GM23338 (cell line): ENCODE measurements around the gene AKT2. TPM values are rescaled to one million over a fixed set of nuclear protein-coding genes. Genes with fewer than 3 reads are reported as not detected.

Source experiments
- ATAC-seq: fragments of 200-7000 bp; cut with Tn5 transposase; 3 replicates; pipeline ENCODE4 v1.9.1; 2020
- DNase-seq: peaks from one replicate; pipeline ENCODE4 v3.0.0-alpha.2; 2015; ENCODE audit warnings: low spot score
- H2AFZ ChIP-seq: fragments of 200-600 bp; sonication (generic); 2 replicates; pipeline ENCODE4 v1.8.0; 2016; ENCODE audit warnings: antibody characterized with exemption, mild to moderate bottlenecking, moderate library complexity
- H3F3A ChIP-seq: fragments of 200-600 bp; sonication (generic); replicated peaks from 2 replicates; pipeline ENCODE4 v1.8.0; 2017; ENCODE audit warnings: antibody characterized with exemption, mixed run types, low read depth
- H3K27ac ChIP-seq: fragments of 200-600 bp; sonication (generic); 2 replicates; pipeline ENCODE4 v1.6.1; 2016; ENCODE audit warnings: low read depth
- H3K27me3 ChIP-seq: fragments of 200-600 bp; sonication (generic); 2 replicates; pipeline ENCODE4 v1.8.0; 2016; ENCODE audit warnings: mild to moderate bottlenecking, mixed run types, moderate library complexity; ENCODE audit not compliant: insufficient read depth
- H3K36me3 ChIP-seq: fragments of 200-600 bp; sonication (generic); 2 replicates; pipeline ENCODE4 v1.8.0; 2016; ENCODE audit warnings: mild to moderate bottlenecking; ENCODE audit not compliant: insufficient read depth
- H3K4me1 ChIP-seq: fragments of 200-600 bp; sonication (generic); 2 replicates; pipeline ENCODE4 v1.8.0; 2016; ENCODE audit warnings: mild to moderate bottlenecking, moderate library complexity; ENCODE audit not compliant: insufficient read depth
- H3K4me2 ChIP-seq: fragments of 200-600 bp; sonication (generic); 2 replicates; pipeline ENCODE4 v1.7.1; 2017; ENCODE audit warnings: mixed run types
- H3K4me3 ChIP-seq: fragments of 200-600 bp; sonication (generic); 2 replicates; pipeline ENCODE4 v1.6.1; 2016; ENCODE audit warnings: mixed run types
- H3K79me2 ChIP-seq: fragments of 200-600 bp; sonication (generic); replicated peaks from 2 replicates; pipeline ENCODE4 v1.8.0; 2017; ENCODE audit warnings: mild to moderate bottlenecking; ENCODE audit not compliant: insufficient read depth
- H3K9me2 ChIP-seq: fragments of 200-600 bp; sonication (generic); 2 replicates; pipeline ENCODE4 v1.8.0; 2017; ENCODE audit not compliant: insufficient read depth
- H4K20me1 ChIP-seq: fragments of 200-600 bp; sonication (generic); replicated peaks from 2 replicates; pipeline ENCODE4 v1.8.0; 2017; ENCODE audit warnings: mild to moderate bottlenecking; ENCODE audit not compliant: insufficient read depth
- H3K27ac Mint-ChIP-seq: 2 replicates; pipeline ENCODE4 v1.8.0; 2020; ENCODE audit warnings: inconsistent platforms, mild to moderate bottlenecking, moderate library complexity, mixed read lengths
- H3K27me3 Mint-ChIP-seq: 3 replicates; pipeline ENCODE4 v1.8.0; 2022; ENCODE audit warnings: low read depth, mild to moderate bottlenecking, moderate library complexity, mixed read lengths, inconsistent platforms; ENCODE audit not compliant: insufficient read depth, poor library complexity
- H3K36me3 Mint-ChIP-seq: 3 replicates; pipeline ENCODE4 v1.8.0; 2021; ENCODE audit warnings: low read depth, mild to moderate bottlenecking, inconsistent platforms, moderate library complexity, mixed read lengths
- H3K4me1 Mint-ChIP-seq: 3 replicates; pipeline ENCODE4 v1.8.0; 2020; ENCODE audit warnings: mild to moderate bottlenecking, inconsistent platforms, mixed read lengths
- H3K4me3 Mint-ChIP-seq: 3 replicates; pipeline ENCODE4 v1.8.0; 2021; ENCODE audit warnings: moderate library complexity, mild to moderate bottlenecking, inconsistent platforms, mixed read lengths
- H3K9me3 Mint-ChIP-seq: 3 replicates; pipeline ENCODE4 v1.8.0; 2020; ENCODE audit warnings: moderate library complexity, mild to moderate bottlenecking, inconsistent platforms, mixed read lengths
- ETS1 ChIP-seq: IDR thresholded peaks from 2 replicates; pipeline ENCODE4 v1.6.1; 2016; ENCODE audit warnings: antibody characterized with exemption
- EZH2 ChIP-seq: fragments of 200-600 bp; sonication (generic); IDR thresholded peaks from one replicate; pipeline ENCODE4 v1.8.0; 2017; ENCODE audit warnings: antibody characterized with exemption, mild to moderate bottlenecking, low read depth; ENCODE audit not compliant: unreplicated experiment
- EZH2phosphoT487 ChIP-seq: fragments of 200-600 bp; sonication (generic); IDR thresholded peaks from one replicate; pipeline ENCODE4 v1.8.1; 2018; ENCODE audit warnings: antibody characterized with exemption; ENCODE audit not compliant: unreplicated experiment
- JUNB ChIP-seq: IDR thresholded peaks from one replicate; pipeline ENCODE4 v1.6.1; 2016; ENCODE audit warnings: antibody characterized with exemption; ENCODE audit not compliant: unreplicated experiment
- NANOG ChIP-seq: IDR thresholded peaks from 2 replicates; pipeline ENCODE4 v1.6.1; 2016; ENCODE audit warnings: antibody characterized with exemption, borderline replicate concordance
- POLR2AphosphoS5 ChIP-seq: IDR thresholded peaks from 2 replicates; pipeline ENCODE4 v1.6.1; 2016; ENCODE audit warnings: antibody characterized with exemption, low read depth
- REST ChIP-seq: IDR thresholded peaks from one replicate; pipeline ENCODE4 v1.6.1; 2018; ENCODE audit warnings: antibody characterized with exemption; ENCODE audit not compliant: unreplicated experiment
- STAT1 ChIP-seq: IDR thresholded peaks from one replicate; pipeline ENCODE4 v1.6.1; 2016; ENCODE audit warnings: antibody characterized with exemption; ENCODE audit not compliant: unreplicated experiment
- ZNF114 ChIP-seq: fragments of 250-450 bp; sonication (Bioruptor Pico); IDR thresholded peaks from 2 replicates; pipeline ENCODE4 v1.5.0; 2020; ENCODE audit warnings: mild to moderate bottlenecking, moderate library complexity
- polyA plus RNA-seq: library from polyadenylated mRNA; unstranded; fragments of >200 nt; fragmentation: Nextera tagmentation; extraction: Ambion mirVana; gene quantifications from 2 replicates; pipeline ENCODE4 v1.2.1, GENCODE V29; 2016
- total RNA-seq: library from RNA; depleted of rRNA; stranded (reverse); fragments of >200 nt; shearing (Covaris generic); gene quantifications from 2 replicates; pipeline ENCODE4 v1.2.3, GENCODE V29; 2014

Gene AKT2
- total and polyA plus RNA-seq, 2 experiments from 2014 or later: 17.6 to 123 TPM

- no peak for TF ChIP-seq ETS1
- no peak for TF ChIP-seq REST
- no peak for TF ChIP-seq NANOG
- TF ChIP-seq EZH2: no peak
- TF ChIP-seq EZH2phosphoT487: no peak
- TF ChIP-seq ZNF114 (CRISPR knock-in tag): no peak
- TF ChIP-seq STAT1: no peak
- TF ChIP-seq JUNB: no peak
- no peak for TF ChIP-seq POLR2AphosphoS5
These were observed 21.5 kb downstream of the AKT2 start (continued) for GRCh38 chr19:40263440-40264313.

GRCh38 chr19:40262422-40262821 lies 22.7 kb downstream of the AKT2 start:
- Histone ChIP-seq H3K27ac (no peak overlapping the region), H3F3A (no peaks in the 10 kb centered on the region), H3K27me3 (no peaks in the 10 kb centered on the region), H3K79me2 (peaks cover 36% of the 10 kb centered on the region), H3K4me3 (no peak overlapping the region), H3K36me3 (peaks cover 6% of the 10 kb centered on the region; the same call in 1 of the 2 replicates), H4K20me1 (peaks cover 6% of the 10 kb centered on the region), H2AFZ (no peak overlapping the region), H3K4me1 (no peaks in the 10 kb centered on the region), H3K9me2 (no peaks in the 10 kb centered on the region), H3K4me2 (no peak overlapping the region)
- peaks cover 19% of the 10 kb centered on the region for H3K36me3 Mint-ChIP-seq
- no peak overlapping the region for H3K27ac Mint-ChIP-seq
- H3K27me3 Mint-ChIP-seq: peaks cover 7% of the 10 kb centered on the region
- DNase-seq (no peak), ATAC-seq (no peak)
- H3K4me1 Mint-ChIP-seq: peaks cover 5% of the 10 kb centered on the region; the same call in 2 of the 3 replicates
- no peaks in the 10 kb centered on the region for H3K9me3 Mint-ChIP-seq
- TF ChIP-seq EZH2 (no peak), JUNB (no peak), REST (no peak), POLR2AphosphoS5 (no peak), STAT1 (no peak)
- no peak overlapping the region for H3K4me3 Mint-ChIP-seq
